IPS-15b (cell line): ENCODE results near the gene FGD3.
"Not testable (repeated sequence)": the region's sequence is repeated elsewhere in the genome, so short reads cannot be mapped to it uniquely, and the experiment has no call there.

Experiments
- H3K27me3 ChIP-seq: one replicate; pipeline ENCODE4 v1.6.1; 2013; ENCODE audit warnings: low read length; ENCODE audit not compliant: control insufficient read depth, insufficient read depth
- H3K36me3 ChIP-seq: one replicate; pipeline ENCODE4 v1.6.1; 2013; ENCODE audit warnings: low read length; ENCODE audit not compliant: control insufficient read depth, insufficient read depth
- H3K4me1 ChIP-seq: one replicate; pipeline ENCODE4 v1.6.1; 2013; ENCODE audit warnings: mild to moderate bottlenecking, low read length; ENCODE audit not compliant: control insufficient read depth, insufficient read depth
- H3K4me3 ChIP-seq: one replicate; pipeline ENCODE4 v1.5.1; 2013; ENCODE audit warnings: low read depth, low read length
- H3K9ac ChIP-seq: one replicate; pipeline ENCODE4 v1.6.1; 2013; ENCODE audit warnings: low read depth, mild to moderate bottlenecking, low read length
- H3K9me3 ChIP-seq: one replicate; pipeline ENCODE4 v1.6.1; 2013; ENCODE audit warnings: mild to moderate bottlenecking, low read length; ENCODE audit not compliant: control insufficient read depth, insufficient read depth

FGD3 gene

DNA sequence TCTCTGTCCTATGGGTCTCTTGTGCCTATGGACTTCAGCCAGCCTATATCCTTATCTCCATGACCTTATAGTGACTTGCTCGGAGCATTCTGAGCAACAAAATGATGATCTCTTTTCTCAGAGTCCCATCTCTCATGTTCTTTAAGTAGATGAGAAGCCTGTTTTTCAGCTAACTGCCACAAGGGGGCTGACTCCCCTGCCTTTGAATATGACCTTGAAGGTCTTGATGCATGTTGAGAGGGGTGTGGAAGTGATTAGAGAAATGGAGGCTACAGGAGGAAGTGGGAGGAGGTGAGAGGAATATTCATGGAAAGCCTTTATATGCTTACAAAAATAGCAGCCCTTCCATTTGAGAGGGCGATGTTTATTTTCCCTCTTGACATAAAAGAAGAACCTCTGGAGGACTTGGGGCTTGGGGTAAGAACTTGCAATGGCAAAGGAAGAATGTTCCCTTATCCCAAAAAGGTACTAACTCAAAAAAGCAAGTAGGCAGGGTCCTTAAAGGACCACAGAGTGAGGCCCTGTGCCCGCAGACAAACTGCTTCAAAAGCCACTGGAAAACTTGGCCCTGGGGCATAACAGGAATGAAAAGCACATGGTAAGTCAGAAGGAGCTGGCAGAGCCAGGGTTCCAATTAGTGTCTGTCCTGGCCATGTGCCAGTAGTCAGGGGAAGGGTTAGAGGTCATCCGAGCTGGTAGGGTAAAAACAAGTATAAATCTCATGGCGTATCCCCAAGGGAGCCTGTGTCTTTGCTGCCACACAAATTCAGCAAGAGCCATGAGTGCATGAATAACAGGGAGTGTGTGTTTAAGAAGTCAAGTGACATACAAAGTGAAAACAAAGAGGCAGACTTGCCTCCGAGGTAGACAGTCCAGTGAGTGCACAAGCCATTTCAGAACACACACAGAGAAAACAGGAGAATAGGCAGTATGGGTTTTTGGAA lies 39.1 kb downstream of the FGD3 start:
- Histone ChIP-seq H3K4me1 (peaks cover 9% of the 10 kb centered on the region), H3K36me3 (no peaks in the 10 kb centered on the region), H3K9ac (no peak overlapping the region), H3K9me3 (peaks cover 28% of the 10 kb centered on the region), H3K4me3 (no peak overlapping the region), H3K27me3 (no peaks in the 10 kb centered on the region)

DNA sequence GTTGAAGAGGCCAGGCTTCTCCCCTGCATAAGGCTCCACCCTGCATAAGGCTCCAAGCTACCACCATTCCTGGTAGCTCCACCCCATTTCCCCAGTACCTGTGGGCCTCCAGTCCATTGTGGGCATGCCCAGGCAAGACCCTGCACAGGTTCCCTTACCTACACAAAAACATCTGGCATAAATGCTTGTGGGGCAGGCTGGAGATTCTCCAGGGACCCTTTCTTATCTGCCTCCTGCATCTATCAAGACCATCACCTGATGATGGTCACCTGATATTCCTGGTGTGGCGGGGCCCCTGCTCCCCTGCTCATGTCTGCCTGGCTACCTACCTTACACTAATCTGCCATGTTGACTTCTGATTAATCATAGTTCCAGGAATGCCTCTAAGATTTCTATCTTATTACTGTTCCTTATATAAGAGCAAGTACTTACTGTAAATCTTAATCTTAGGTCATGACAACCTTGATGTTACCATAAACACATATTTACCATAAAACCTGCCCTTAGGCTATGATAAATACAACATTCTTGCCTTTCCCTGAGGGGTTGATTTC lies 41.0 kb downstream of the FGD3 start:
- Histone ChIP-seq H3K27me3 (no peaks in the 10 kb centered on the region), H3K9ac (no peak overlapping the region), H3K9me3 (peaks cover 22% of the 10 kb centered on the region), H3K4me1 (peaks cover 16% of the 10 kb centered on the region), H3K4me3 (no peak overlapping the region), H3K36me3 (no peaks in the 10 kb centered on the region)

DNA sequence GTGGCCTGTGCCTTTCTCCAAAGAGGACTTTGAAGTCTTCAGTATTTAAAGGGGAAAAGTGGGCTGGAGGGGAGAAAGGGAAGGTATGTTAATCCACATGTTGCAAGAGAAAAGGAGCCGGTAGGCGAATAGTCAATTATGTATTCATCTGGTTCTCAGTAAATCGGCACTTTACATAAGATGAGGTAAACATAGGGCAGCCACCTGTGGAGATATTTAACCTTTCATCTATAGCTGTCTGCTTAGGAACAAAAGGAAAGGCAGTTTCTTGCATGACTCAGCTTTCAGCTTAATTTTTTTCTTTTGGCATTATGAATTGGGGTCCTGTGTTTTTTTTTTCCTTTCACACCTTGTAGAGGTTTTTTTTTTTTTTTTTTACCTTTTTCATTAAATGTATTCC lies 42.2 kb downstream of the FGD3 start:
- Histone ChIP-seq H3K36me3 (no peaks in the 10 kb centered on the region), H3K4me3 (no peak overlapping the region), H3K9me3 (peaks cover 13% of the 10 kb centered on the region), H3K4me1 (peaks cover 16% of the 10 kb centered on the region), H3K9ac (no peak overlapping the region), H3K27me3 (no peaks in the 10 kb centered on the region)

GRCh38 chr9:92990461-92990860 lies 43.1 kb downstream of the FGD3 start:
- Histone ChIP-seq H3K36me3 (no peaks in the 10 kb centered on the region), H3K9me3 (peaks cover 8% of the 10 kb centered on the region), H3K9ac (no peak overlapping the region), H3K27me3 (no peaks in the 10 kb centered on the region), H3K4me1 (peaks cover 16% of the 10 kb centered on the region), H3K4me3 (no peak overlapping the region)

DNA sequence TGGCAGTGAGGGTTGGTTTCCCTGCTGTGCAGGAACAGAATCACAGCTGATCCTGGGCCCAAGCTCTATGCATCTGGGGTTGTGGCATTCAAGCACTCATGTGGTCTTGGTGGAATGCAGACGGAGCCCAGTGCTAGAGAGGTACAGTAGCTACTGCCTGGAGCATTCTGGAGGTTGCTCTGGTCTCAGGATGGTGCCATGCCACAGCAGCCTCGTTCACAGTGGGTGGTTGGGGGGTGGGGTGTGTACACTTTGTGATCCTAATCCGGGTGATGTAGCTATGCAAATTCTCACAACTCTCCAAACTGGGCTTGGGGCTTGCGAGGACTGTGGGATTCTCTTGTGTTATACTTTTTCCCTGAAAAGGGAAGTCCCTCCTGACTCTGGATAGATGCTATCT lies 45.2 kb downstream of the FGD3 start:
- Histone ChIP-seq H3K9me3 (no peaks in the 10 kb centered on the region), H3K9ac (no peak overlapping the region), H3K27me3 (no peaks in the 10 kb centered on the region), H3K36me3 (no peaks in the 10 kb centered on the region), H3K4me3 (no peak overlapping the region), H3K4me1 (peaks cover 16% of the 10 kb centered on the region)

GRCh38 chr9:92998871-92999270 lies 51.5 kb downstream of the FGD3 start:
- not testable (repeated sequence) for H3K9ac ChIP-seq, H3K9me3 ChIP-seq, H3K27me3 ChIP-seq, H3K36me3 ChIP-seq, H3K4me3 ChIP-seq, H3K4me1 ChIP-seq

DNA sequence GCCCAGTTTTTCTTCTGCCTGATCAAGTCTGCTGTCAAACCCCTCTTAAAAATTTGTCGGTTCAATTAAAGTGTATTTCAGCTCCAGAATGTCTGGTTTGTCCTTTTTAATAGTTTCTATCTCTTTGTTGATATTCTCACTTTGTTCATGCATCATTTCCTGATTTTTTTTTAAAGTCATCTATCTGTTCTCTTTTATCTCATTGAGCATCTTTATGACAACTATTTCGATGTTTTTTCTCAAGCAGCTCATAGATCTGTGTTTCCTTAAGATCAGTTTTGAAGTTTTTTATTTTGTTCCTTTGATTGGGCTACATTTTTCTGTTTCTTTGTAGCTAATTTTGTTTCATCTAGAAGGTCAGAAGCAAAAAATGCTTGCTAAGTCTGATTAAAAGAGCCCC lies 53.7 kb downstream of the FGD3 start:
- Histone ChIP-seq H3K36me3 (no peaks in the 10 kb centered on the region), H3K9ac (no peak overlapping the region), H3K4me1 (peaks cover 3% of the 10 kb centered on the region), H3K4me3 (no peak overlapping the region), H3K9me3 (peaks cover 4% of the 10 kb centered on the region), H3K27me3 (no peaks in the 10 kb centered on the region)

DNA sequence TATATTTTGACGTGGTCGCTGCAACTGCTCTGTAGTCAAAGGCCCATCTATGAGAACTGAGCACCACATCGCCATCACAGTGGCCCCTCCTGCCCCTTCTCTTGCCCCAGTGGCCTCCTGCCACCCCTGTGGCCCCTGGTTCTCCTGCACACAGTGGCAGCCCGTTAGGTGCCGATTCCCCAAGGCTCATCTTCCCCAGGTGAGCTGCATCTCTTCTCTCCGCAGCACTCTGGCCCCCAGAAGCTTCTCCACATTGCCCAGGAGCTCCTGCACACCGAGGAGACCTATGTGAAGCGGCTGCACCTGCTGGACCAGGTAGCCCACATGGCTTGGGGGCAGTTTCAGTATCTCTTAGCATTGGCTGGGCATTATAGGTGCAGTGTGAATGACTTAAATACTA lies 55.4 kb downstream of the FGD3 start:
- no peak overlapping the region for H3K9ac ChIP-seq
- peaks cover 4% of the 10 kb centered on the region for H3K9me3 ChIP-seq
- no peaks in the 10 kb centered on the region for H3K36me3 ChIP-seq

GRCh38 chr9:93003552-93004407 lies 56.5 kb downstream of the FGD3 start:
- H3K9me3 ChIP-seq: peaks cover 4% of the 10 kb centered on the region
- H3K9ac ChIP-seq: no peak overlapping the region
- H3K36me3 ChIP-seq: no peaks in the 10 kb centered on the region
- H3K4me1 ChIP-seq: peaks cover 3% of the 10 kb centered on the region
- no peaks in the 10 kb centered on the region for H3K27me3 ChIP-seq
- no peak overlapping the region for H3K4me3 ChIP-seq

More for the DNA sequence above, 55.4 kb downstream of the FGD3 start:
- Histone ChIP-seq H3K4me3 (no peak overlapping the region), H3K4me1 (peaks cover 3% of the 10 kb centered on the region), H3K27me3 (no peaks in the 10 kb centered on the region)

DNA sequence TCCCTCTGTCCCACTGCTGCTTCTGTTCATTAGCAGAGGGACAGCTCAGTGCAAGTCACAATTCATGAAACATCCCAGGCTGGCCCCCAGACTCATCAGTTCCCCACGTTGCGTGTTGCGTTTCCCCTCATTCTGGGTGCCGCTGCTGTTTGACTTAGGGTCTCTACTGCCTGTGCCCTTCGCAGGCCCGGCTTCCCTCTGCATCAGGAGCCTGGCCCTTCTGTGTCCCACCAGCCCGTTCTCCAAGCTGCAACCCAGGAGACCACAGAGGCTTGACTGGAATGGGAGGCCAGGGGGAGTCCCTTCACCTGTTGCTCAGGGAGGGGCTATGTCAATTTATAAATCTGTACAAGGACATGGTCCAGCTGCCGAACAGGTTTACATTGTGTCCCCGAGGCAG lies 57.2 kb downstream of the FGD3 start:
- Histone ChIP-seq H3K9me3 (peaks cover 3% of the 10 kb centered on the region), H3K36me3 (no peaks in the 10 kb centered on the region), H3K4me3 (no peak overlapping the region), H3K4me1 (peaks cover 3% of the 10 kb centered on the region), H3K27me3 (no peaks in the 10 kb centered on the region), H3K9ac (no peak overlapping the region)

DNA sequence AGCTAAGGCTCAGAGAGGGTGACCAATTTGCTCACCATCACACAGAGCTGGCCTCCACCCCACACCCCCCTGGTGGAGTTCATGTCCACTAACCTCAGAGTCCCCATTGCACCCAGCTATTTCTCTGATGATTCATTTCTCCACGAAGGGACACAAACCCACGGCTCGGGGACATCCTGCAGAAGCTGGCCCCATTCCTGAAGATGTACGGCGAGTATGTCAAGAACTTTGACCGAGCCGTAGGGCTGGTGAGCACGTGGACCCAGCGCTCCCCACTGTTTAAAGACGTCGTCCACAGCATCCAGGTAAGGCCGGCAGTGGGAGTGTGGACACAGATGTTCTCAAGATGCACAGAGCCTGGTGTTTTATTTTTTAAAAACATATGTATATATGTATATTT lies 58.6 kb downstream of the FGD3 start:
- Histone ChIP-seq H3K36me3 (no peaks in the 10 kb centered on the region), H3K9ac (no peak overlapping the region), H3K9me3 (no peaks in the 10 kb centered on the region), H3K4me3 (no peak overlapping the region), H3K27me3 (no peaks in the 10 kb centered on the region), H3K4me1 (peaks cover 3% of the 10 kb centered on the region)
